Stimulated activated CD4-positive, alpha-beta T cell treated with anti-CD3 and anti-CD28 coated beads, Interleukin-12 subunit alpha, Interleukin-12 subunit beta, amount 100 ng/mL, for 48 hours (primary cell): ENCODE measurements around the gene MYH15.

Experiments used
- DNase-seq, 3 donors: peaks; one replicate each; pipeline ENCODE4 v3.0.0-alpha.2; 2020; ENCODE audit warnings: low read depth in 2 of 3, low spot score in 1 of 3

Gene MYH15

GRCh38 chr3:108511055-108511454 lies 659 bp upstream of the MYH15 start:
- DNase-seq, result no peak

DNA sequence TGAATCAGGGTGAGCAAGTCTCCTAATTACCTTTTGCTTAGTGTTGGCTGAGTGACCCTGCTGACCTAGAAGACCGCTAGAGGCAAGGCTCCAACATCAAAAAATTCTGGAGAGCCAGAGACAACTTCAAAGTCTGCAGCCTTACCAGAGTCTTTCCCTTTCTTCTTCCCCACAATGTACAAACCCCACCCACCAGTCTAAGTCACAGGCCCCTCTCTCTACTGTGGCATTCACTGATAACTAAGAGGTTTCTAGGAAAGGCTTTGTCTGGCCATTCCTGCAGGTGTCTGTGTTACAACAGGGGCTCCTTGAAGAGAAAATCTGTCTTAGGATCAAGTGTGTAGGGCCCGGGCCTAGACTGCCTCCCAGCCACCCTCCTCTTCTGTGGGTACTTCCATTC lies 525 bp downstream of the MYH15 start:
- no peak for DNase-seq

- DNase-seq, result no peak
Measured at GRCh38 chr3:108509263-108509662, 1.1 kb downstream of the MYH15 start.

- no peak for DNase-seq
Measured at GRCh38 chr3:108507902-108508301, 2.5 kb downstream of the MYH15 start.

DNA sequence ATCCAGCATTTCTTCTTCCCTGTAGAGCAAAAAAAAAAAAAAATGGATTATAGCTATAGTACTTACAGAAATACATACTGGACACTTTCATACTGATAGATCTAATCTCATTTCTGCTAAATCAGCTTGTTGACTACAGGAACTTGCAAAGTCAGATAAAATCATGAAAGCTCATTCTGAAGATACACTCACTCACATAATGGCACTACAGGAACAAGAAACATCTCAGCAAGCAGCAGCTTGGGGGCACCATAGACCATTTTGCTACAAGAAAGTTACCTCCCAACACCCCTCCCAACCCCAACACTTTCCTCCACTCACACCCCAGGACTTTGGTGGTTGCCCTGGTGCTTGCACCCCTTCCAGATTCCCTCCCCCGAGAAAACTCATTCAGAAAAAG lies 4.6 kb downstream of the MYH15 start:
- DNase-seq, result no peak

GRCh38 chr3:108503722-108504121 lies 6.7 kb downstream of the MYH15 start:
- DNase-seq, result no peak

DNA sequence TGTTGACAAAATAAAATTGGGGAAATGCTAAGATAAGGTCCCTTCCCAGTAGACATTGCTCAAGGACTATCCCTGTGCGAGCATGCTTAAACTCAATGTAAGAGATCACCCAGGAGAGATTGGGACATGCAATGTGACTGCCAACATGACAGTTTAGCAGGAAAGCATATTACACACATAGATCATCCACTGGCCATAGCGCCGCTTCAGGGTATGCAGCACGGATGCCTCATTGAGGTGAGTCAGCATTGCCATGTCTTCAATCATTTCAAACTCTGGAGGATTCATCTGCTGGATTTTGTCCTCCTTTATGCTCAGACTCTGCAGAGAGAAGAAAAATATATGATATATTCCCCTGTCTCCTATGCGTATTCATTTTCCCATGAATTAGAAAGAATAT lies 8.9 kb downstream of the MYH15 start:
- DNase-seq, result no peak

GRCh38 chr3:108500728-108501127 lies 9.7 kb downstream of the MYH15 start:
- DNase-seq, result no peak

DNA sequence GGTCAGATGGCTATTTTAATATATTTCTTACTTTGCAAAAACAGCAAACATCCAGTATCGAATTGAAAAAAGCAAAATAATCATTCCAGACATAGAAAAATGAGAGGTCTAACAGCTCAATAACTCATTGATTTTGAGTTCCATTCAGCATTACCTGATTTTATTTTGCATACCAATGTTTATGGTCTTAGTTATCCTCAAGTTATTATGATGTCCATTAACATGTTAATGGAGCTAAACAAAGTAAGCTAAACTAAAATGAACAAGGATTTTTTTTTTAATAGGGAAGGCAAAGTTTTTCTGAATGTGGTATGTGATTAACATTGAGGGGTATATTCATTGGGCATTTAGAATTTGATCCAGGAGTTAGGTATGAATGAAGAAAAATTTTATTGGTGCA lies 13.1 kb downstream of the MYH15 start:
- DNase-seq, result no peak

- DNase-seq, result no peak
Measured at GRCh38 chr3:108495717-108496116, 14.7 kb downstream of the MYH15 start.

DNA sequence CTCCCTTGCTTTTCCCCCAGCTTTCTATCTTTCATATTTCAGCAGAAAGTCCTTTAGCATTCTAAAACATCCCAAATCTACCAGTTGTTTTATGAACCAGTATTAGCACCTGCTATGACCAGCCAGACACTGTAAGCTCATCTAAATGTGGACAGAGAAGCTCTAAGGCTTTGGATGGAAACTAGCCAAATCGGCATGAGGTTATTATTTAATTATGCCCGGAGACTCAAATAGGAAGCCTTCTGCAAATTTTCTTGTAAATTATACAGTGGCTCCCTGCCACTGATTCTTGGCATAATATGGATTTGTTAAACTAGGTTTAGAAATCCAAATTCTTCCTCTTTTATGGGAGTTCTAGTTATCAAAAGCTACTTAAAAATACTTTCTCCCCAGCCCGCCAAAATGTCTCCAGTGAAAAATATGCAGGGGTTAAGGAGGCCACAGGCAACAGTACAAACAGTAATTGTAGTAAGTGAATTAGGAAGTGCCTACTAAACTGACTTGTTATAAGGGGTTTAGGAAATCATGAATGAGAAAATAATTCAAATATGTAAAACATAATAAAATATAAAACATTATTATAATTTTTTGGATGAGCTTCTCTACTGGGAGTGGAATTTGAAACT lies 15.4 kb downstream of the MYH15 start:
- no peak for DNase-seq

GRCh38 chr3:108493862-108494261 lies 16.5 kb downstream of the MYH15 start:
- no peak for DNase-seq

- no peak for DNase-seq
Measured at GRCh38 chr3:108491456-108491855, 18.9 kb downstream of the MYH15 start.

DNA sequence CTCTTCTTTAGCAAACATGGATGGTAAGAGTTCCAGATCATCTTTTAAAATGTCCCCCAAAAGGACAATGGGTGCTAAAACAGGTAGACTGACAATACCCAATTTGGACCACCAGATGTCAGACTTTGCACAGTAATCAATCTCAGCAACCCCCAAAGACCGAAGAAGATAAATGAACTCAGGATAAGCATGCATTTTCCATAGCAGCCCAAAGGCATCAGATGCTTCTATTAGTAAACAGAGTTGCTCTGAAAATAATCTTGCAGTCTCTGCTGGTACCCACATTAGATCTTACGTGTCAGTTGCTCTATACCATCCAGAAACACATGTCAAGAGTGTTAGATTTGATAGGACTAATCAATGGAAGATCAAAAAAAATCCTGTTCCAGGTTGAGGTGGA lies 20.6 kb downstream of the MYH15 start:
- peak in 1 of 3 donors; percentile 37 for DNase-seq

- DNase-seq, result no peak
Measured at GRCh38 chr3:108488631-108489030, 21.8 kb downstream of the MYH15 start.

DNA sequence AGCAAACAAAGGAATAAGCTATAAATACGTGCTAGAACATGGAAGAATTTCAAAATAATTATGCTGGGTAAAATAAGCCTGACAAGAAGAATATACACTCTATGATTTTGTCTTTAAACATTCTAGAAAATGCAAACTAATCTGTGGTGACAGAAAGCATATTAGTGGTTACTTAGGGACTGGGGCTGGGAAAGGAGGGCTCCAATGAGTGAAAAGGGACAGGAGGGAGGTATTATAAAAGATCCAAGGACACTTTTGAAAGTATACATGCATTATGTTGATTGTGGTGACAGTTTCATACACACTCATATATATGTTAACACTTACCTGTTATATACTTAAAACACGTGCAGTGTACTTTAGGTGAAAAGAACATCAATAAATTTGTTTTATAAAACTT lies 23.0 kb downstream of the MYH15 start:
- no peak for DNase-seq

DNA sequence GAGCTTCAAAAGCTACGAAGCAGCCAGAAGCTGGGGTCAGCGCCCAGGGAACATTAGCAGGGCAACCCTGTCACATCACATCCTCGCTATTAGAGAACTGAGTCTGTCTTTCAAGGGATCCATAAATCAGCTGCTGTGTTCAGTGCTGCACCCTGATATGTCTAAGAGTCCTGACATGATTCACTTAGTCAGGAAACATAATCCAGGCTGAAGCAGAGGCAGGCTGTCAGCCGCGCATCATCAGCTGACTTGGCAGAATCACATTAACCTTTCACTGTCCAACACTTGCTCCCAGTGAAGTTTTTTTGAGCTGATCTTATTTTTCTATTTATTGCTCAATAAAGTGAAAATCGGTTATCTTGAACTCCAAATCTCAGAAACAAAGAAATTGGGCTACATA lies 23.5 kb downstream of the MYH15 start:
- no peak for DNase-seq

- DNase-seq, result no peak
Measured at GRCh38 chr3:108486338-108486737, 24.1 kb downstream of the MYH15 start.

DNA sequence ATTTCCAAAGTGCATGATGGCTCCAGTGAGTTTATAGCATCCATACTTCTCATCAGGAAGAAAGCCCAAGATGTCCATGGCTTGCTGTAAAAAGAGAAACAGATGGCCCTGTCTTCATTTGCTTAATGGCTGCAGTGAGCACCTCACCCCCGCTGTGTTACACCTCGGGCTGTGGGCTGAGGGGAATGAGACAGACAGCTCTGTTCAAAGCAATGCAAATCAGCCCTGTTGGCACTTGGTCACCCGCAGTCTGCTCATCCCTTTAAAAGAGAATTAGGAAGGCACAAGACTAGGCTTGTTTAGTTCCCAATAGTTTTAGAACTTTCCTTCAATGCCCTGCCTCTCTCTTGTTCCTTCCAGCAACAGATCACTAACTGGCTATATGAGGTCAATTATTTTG lies 25.2 kb downstream of the MYH15 start:
- no peak for DNase-seq

GRCh38 chr3:108479224-108479623 lies 31.2 kb downstream of the MYH15 start:
- DNase-seq, result no peak

GRCh38 chr3:108477511-108478147 lies 32.8 kb downstream of the MYH15 start:
- peak; percentile 32 to 62 (median 38) for DNase-seq

GRCh38 chr3:108475220-108475782 lies 35.1 kb downstream of the MYH15 start:
- DNase-seq, result no peak

GRCh38 chr3:108474581-108474980 lies 35.8 kb downstream of the MYH15 start:
- DNase-seq, result no peak
